Caco-2 (cell line): Measurements from ENCODE around the gene GAGE13. TPM values are rescaled to one million over a fixed set of nuclear protein-coding genes. Genes with fewer than 3 reads are reported as not detected.
A peak's percentile ranks its signal among the peaks of the same experiment; 100 is the strongest.
"Not testable (repeated sequence)": the region's sequence is repeated elsewhere in the genome, so short reads cannot be mapped to it uniquely, and the experiment has no call there.

Experiments
- BruUV-seq: library from RNA; stranded (reverse); fragments of 400-500 nt; replicated peaks from 2 replicates; lab custom pipeline; 2021; lab: Mats Ljungman, UMichigan
- CTCF ChIA-PET: fragments of 300-600 bp; sonication (Branson Sonifier 250); formaldehyde crosslinking; loops from one replicate; lab custom pipeline; 2022; ENCODE audit warnings: antibody characterized with exemption; lab: Charles Lee
- POLR2A ChIA-PET: fragments of 300-600 bp; sonication (Branson Sonifier 250); formaldehyde crosslinking; loops from one replicate; lab custom pipeline; 2022; ENCODE audit warnings: antibody characterized with exemption; lab: Charles Lee
- DNase-seq, 2 experiments: peaks; one replicate each; pipeline versions ENCODE4 v3.0.0 to v3.0.0-alpha.2; 2020 to 2022
- H3K27me3 ChIP-seq: replicated peaks from 2 replicates; pipeline ENCODE4 v1.6.0; 2011; ENCODE audit warnings: low read length; ENCODE audit not compliant: control insufficient read depth, insufficient read depth
- H3K36me3 ChIP-seq: 2 replicates; pipeline ENCODE4 v1.5.1; 2011; ENCODE audit warnings: low read length; ENCODE audit not compliant: control insufficient read depth, insufficient read depth
- H3K4me1 ChIP-seq: fragments of 250-450 bp; sonication (Bioruptor Pico); 2 replicates; pipeline ENCODE4 v1.5.1; 2020; ENCODE audit warnings: mild to moderate bottlenecking
- H3K4me3 ChIP-seq: 2 replicates; pipeline ENCODE4 v1.5.1; 2011; ENCODE audit warnings: low read depth, mild to moderate bottlenecking, control low read depth, low read length
- H3K9me3 ChIP-seq: fragments of 250-450 bp; sonication (Bioruptor Pico); 2 replicates; pipeline ENCODE4 v1.5.1; 2020; ENCODE audit warnings: mild to moderate bottlenecking, moderate library complexity
- H3K27ac Mint-ChIP-seq: one replicate; pipeline ENCODE4 v1.8.0; 2022; ENCODE audit warnings: mixed read lengths; ENCODE audit not compliant: unreplicated experiment
- H3K27me3 Mint-ChIP-seq: one replicate; pipeline ENCODE4 v1.8.0; 2022; ENCODE audit warnings: mixed read lengths; ENCODE audit not compliant: insufficient read depth, unreplicated experiment
- H3K36me3 Mint-ChIP-seq: one replicate; pipeline ENCODE4 v1.8.0; 2022; ENCODE audit warnings: mild to moderate bottlenecking, mixed read lengths; ENCODE audit not compliant: insufficient read depth, unreplicated experiment
- H3K4me1 Mint-ChIP-seq: one replicate; pipeline ENCODE4 v1.8.0; 2022; ENCODE audit warnings: low read depth, mixed read lengths; ENCODE audit not compliant: unreplicated experiment
- H3K4me3 Mint-ChIP-seq: one replicate; pipeline ENCODE4 v1.8.0; 2022; ENCODE audit warnings: mild to moderate bottlenecking, moderate library complexity, mixed read lengths; ENCODE audit not compliant: unreplicated experiment
- H3K9me3 Mint-ChIP-seq: one replicate; pipeline ENCODE4 v1.8.0; 2022; ENCODE audit warnings: mixed read lengths; ENCODE audit not compliant: unreplicated experiment
- CTCF ChIP-seq, 2 experiments: fragments of 200-600 bp in 1 of 2; IDR thresholded peaks; 1 replicate in 1 of 2; 2 replicates in 1 of 2; pipeline versions ENCODE4 v1.5.1 to v1.8.0; 2011 to 2022; ENCODE audit warnings: antibody characterized with exemption in 1 of 2, control low read depth in 1 of 2, inconsistent platforms in 1 of 2, low read depth in 1 of 2, low read length in 1 of 2, mild to moderate bottlenecking in 1 of 2, moderate library complexity in 1 of 2; ENCODE audit not compliant: insufficient read depth in 1 of 2, severe bottlenecking in 1 of 2, unreplicated experiment in 1 of 2
- intact Hi-C: fragments of 100-400 bp; cut with micrococcal nuclease; formaldehyde crosslinking; loops from one replicate; pipeline ENCODE4 v1.10.0; 2022; ENCODE audit not compliant: unreplicated experiment
- total RNA-seq: library from RNA; stranded (reverse); gene quantifications from 2 replicates; pipeline ENCODE4 v1.2.3, GENCODE V29; 2022

Gene GAGE13
- total RNA-seq, 1 experiment from 2014 or later: not detected

GRCh38 chrX:49290215-49290614 lies 41.2 kb upstream of the GAGE13 start:
- Histone ChIP-seq H3K4me1 (no peaks in the 10 kb centered on the region), H3K9me3 (no peaks in the 10 kb centered on the region), H3K27me3 (no peaks in the 10 kb centered on the region), H3K4me3 (no peak overlapping the region), H3K36me3 (no peaks in the 10 kb centered on the region)
- Mint-ChIP-seq H3K36me3 (no peaks in the 10 kb centered on the region), H3K9me3 (no peaks in the 10 kb centered on the region), H3K27me3 (no peaks in the 10 kb centered on the region), H3K4me3 (no peak overlapping the region), H3K4me1 (peaks cover 6% of the 10 kb centered on the region), H3K27ac (no peak overlapping the region)
- TF ChIP-seq CTCF (IDR thresholded peaks at IDR 0.05; ENCODE audit: insufficient read depth in 1 of 2, low read depth in 1 of 2, low read length in 1 of 2, severe bottlenecking in 1 of 2, unreplicated experiment in 1 of 2): no peak
- CTCF ChIA-PET: no interaction called here
- POLR2A ChIA-PET: no interaction called here
- no TSS peak for BruUV-seq
- DNase-seq: no peak
- intact Hi-C loops: loop anchor here (10.0 kb wide), 1 partner anchor 465 kb away; no protein-coding TSS in a partner anchor

- Mint-ChIP-seq H3K27me3 (peaks cover 4% of the 10 kb centered on the region), H3K36me3 (no peaks in the 10 kb centered on the region), H3K9me3 (no peaks in the 10 kb centered on the region), H3K4me3 (no peak overlapping the region), H3K27ac (no peak overlapping the region), H3K4me1 (peaks cover 6% of the 10 kb centered on the region)
- H3K9me3 ChIP-seq: no peaks in the 10 kb centered on the region
- ChIA-PET POLR2A (no interaction called here), CTCF (interaction anchor here (0.6 to 1.6 kb wide), 5 partner anchors 11 to 551 kb away, joined by 3 to 6 read pairs (median 5); no protein-coding TSS in a partner anchor)
- no peaks in the 10 kb centered on the region for H3K4me1 ChIP-seq
- intact Hi-C loops: loop anchor here (1.0 to 10.0 kb wide), 2 partner anchors 463 to 547 kb away; no protein-coding TSS in a partner anchor
- peak; percentile 52 to 54 for TF ChIP-seq CTCF (IDR thresholded peaks at IDR 0.05; ENCODE audit: insufficient read depth in 1 of 2, low read depth in 1 of 2, low read length in 1 of 2, severe bottlenecking in 1 of 2, unreplicated experiment in 1 of 2)
- no peak overlapping the region for H3K4me3 ChIP-seq
- DNase-seq: peak; percentile 51 to 68
- no peaks in the 10 kb centered on the region for H3K36me3 ChIP-seq
- no TSS peak for BruUV-seq
- H3K27me3 ChIP-seq: no peaks in the 10 kb centered on the region
Observed at GRCh38 chrX:49291615-49292337, 39.6 kb upstream of the GAGE13 start.

- CTCF ChIA-PET: interaction anchor here (1.0 to 1.6 kb wide), 4 partner anchors 345 to 550 kb away, joined by 3 to 6 read pairs (median 4); no protein-coding TSS in a partner anchor
- no peak for DNase-seq
- Mint-ChIP-seq H3K9me3 (no peaks in the 10 kb centered on the region), H3K36me3 (no peaks in the 10 kb centered on the region), H3K4me1 (peaks cover 6% of the 10 kb centered on the region), H3K27me3 (peaks cover 4% of the 10 kb centered on the region), H3K27ac (no peak overlapping the region), H3K4me3 (no peak overlapping the region)
- Histone ChIP-seq H3K36me3 (no peaks in the 10 kb centered on the region), H3K4me1 (no peaks in the 10 kb centered on the region), H3K9me3 (no peaks in the 10 kb centered on the region), H3K4me3 (no peak overlapping the region), H3K27me3 (no peaks in the 10 kb centered on the region)
- TF ChIP-seq CTCF (IDR thresholded peaks at IDR 0.05; ENCODE audit: insufficient read depth in 1 of 2, low read depth in 1 of 2, low read length in 1 of 2, severe bottlenecking in 1 of 2, unreplicated experiment in 1 of 2): no peak
- intact Hi-C loops: loop anchor here (1.0 to 10.0 kb wide), 2 partner anchors 462 to 546 kb away; no protein-coding TSS in a partner anchor
- POLR2A ChIA-PET: no interaction called here
- no TSS peak for BruUV-seq
Observed at GRCh38 chrX:49292400-49293362, 38.7 kb upstream of the GAGE13 start.

- H3K4me1 Mint-ChIP-seq, BruUV-seq, DNase-seq, H3K36me3 ChIP-seq, H3K27ac Mint-ChIP-seq, CTCF ChIA-PET, H3K9me3 Mint-ChIP-seq, H3K27me3 ChIP-seq, H3K9me3 ChIP-seq, H3K4me1 ChIP-seq, H3K27me3 Mint-ChIP-seq, H3K4me3 ChIP-seq, H3K4me3 Mint-ChIP-seq, H3K36me3 Mint-ChIP-seq, POLR2A ChIA-PET: not testable (repeated sequence)
- intact Hi-C loops: loop anchor here (10.0 kb wide), 1 partner anchor 456 kb away; no protein-coding TSS in a partner anchor
Observed at GRCh38 chrX:49299293-49299692, 32.1 kb upstream of the GAGE13 start.
